HCT116 (cell line): Measurements from ENCODE around the gene LDAF1. TPM values are rescaled to one million over a fixed set of nuclear protein-coding genes. Genes with fewer than 3 reads are reported as not detected.

Source experiments
- ATAC-seq: fragments of 200-7000 bp; cut with Tn5 transposase; 2 replicates; pipeline ENCODE4 v1.9.1; 2020; ENCODE audit warnings: mild to moderate bottlenecking, moderate library complexity
- BruUV-seq: library from RNA; stranded (reverse); fragments of 400-500 nt; replicated peaks from 2 replicates; lab custom pipeline; 2021; lab: Mats Ljungman, UMichigan
- CTCF ChIA-PET: fragments of 300-600 bp; sonication (Branson Sonifier 250); formaldehyde crosslinking; loops from one replicate; lab custom pipeline; 2021; ENCODE audit warnings: antibody characterized with exemption; lab: Charles Lee
- POLR2A ChIA-PET: fragments of 300-600, 350-600 bp; sonication (Branson Sonifier 250); formaldehyde crosslinking; loops from one replicate; lab custom pipeline; 2021; ENCODE audit warnings: antibody characterized with exemption; lab: Charles Lee
- RAD21 ChIA-PET, 2 experiments: fragments of 300-600 bp; sonication (Branson Sonifier 250); formaldehyde crosslinking; loops; one replicate each; lab custom pipeline; 2023; ENCODE audit warnings: low total read pairs in 2 of 2; ENCODE audit not compliant: uncharacterized antibody in 2 of 2, unreplicated experiment in 2 of 2, low non-redundant PET in 1 of 2; lab: Charles Lee
- DNase-seq: peaks from one replicate; pipeline ENCODE4 v3.0.0-alpha.2; 2010; ENCODE audit warnings: low read depth, low spot score
- H2AFZ ChIP-seq: fragments of 200-600 bp; shearing (Covaris generic), sonication (generic); 2 replicates; pipeline ENCODE4 v1.6.1; 2017; ENCODE audit warnings: low read depth, mixed run types, mixed read lengths, antibody characterized with exemption, low read length; ENCODE audit not compliant: poor library complexity, severe bottlenecking
- H3K27ac ChIP-seq: 2 replicates; pipeline ENCODE4 v1.5.1; 2012; ENCODE audit warnings: low read depth, low read length
- H3K27me3 ChIP-seq: fragments of 200-600 bp; sonication (generic); 2 replicates; pipeline ENCODE4 v1.6.1; 2016; ENCODE audit warnings: mixed run types, low read length, mixed read lengths; ENCODE audit not compliant: insufficient read depth
- H3K36me3 ChIP-seq, 2 experiments: fragments of 200-500 bp in 1 of 2; fragments of 200-600 bp in 1 of 2; sonication (Bioruptor generic) in 1 of 2; sonication (generic) in 1 of 2; 2 replicates each; pipeline versions ENCODE4 v1.5.1 to v1.6.1; 2014 to 2016; ENCODE audit warnings: low read length in 2 of 2, inconsistent platforms in 1 of 2, mixed read lengths in 1 of 2, mixed run types in 1 of 2; ENCODE audit not compliant: insufficient read depth in 2 of 2, control insufficient read depth in 1 of 2
- H3K4me1 ChIP-seq, 2 experiments: fragments of 200-600 bp in 1 of 2; sonication (generic) in 1 of 2; 2 replicates each; pipeline versions ENCODE4 v1.5.1 to v1.6.1; 2012 to 2017; ENCODE audit warnings: low read length in 2 of 2, inconsistent platforms in 1 of 2, mild to moderate bottlenecking in 1 of 2, mixed read lengths in 1 of 2, mixed run types in 1 of 2, moderate library complexity in 1 of 2; ENCODE audit not compliant: insufficient read depth in 2 of 2, control insufficient read depth in 1 of 2
- H3K4me2 ChIP-seq: fragments of 200-600 bp; sonication (generic); 2 replicates; pipeline ENCODE4 v1.6.1; 2017; ENCODE audit warnings: mixed run types, low read length, mixed read lengths
- H3K4me3 ChIP-seq, 2 experiments: fragments of 200-600 bp in 1 of 2; sonication (generic) in 1 of 2; replicated peaks in 1 of 2; 2 replicates each; pipeline ENCODE4 v1.5.1; 2011 to 2016; ENCODE audit warnings: low read length in 2 of 2, control low read depth in 1 of 2, low read depth in 1 of 2, mild to moderate bottlenecking in 1 of 2, mixed read lengths in 1 of 2, mixed run types in 1 of 2
- H3K79me2 ChIP-seq: fragments of 200-600 bp; sonication (generic); 2 replicates; pipeline ENCODE4 v1.6.1; 2017; ENCODE audit warnings: mild to moderate bottlenecking, mixed run types, low read length, moderate library complexity, mixed read lengths; ENCODE audit not compliant: insufficient read depth
- H3K9ac ChIP-seq: fragments of 200-600 bp; sonication (generic); 2 replicates; pipeline ENCODE4 v1.6.1; 2016; ENCODE audit warnings: low read length, mixed read lengths
- H3K9me2 ChIP-seq: fragments of 200-600 bp; sonication (generic), shearing (Covaris generic); 2 replicates; pipeline ENCODE4 v1.6.1; 2017; ENCODE audit warnings: mixed run types, mild to moderate bottlenecking, moderate library complexity; ENCODE audit not compliant: insufficient read depth
- H3K9me3 ChIP-seq, 2 experiments: fragments of 200-500 bp in 1 of 2; fragments of 200-600 bp in 1 of 2; sonication (Bioruptor generic) in 1 of 2; sonication (generic) in 1 of 2; 2 replicates each; pipeline ENCODE4 v1.6.1; 2014 to 2017; ENCODE audit warnings: low read length in 2 of 2, mixed read lengths in 2 of 2, inconsistent platforms in 1 of 2, low read depth in 1 of 2, mild to moderate bottlenecking in 1 of 2, mixed run types in 1 of 2, moderate library complexity in 1 of 2; ENCODE audit not compliant: control insufficient read depth in 1 of 2, insufficient read depth in 1 of 2
- H4K20me1 ChIP-seq: fragments of 200-600 bp; sonication (generic), shearing (Covaris generic); 2 replicates; pipeline ENCODE4 v1.6.1; 2017; ENCODE audit warnings: mixed run types, mild to moderate bottlenecking, moderate library complexity; ENCODE audit not compliant: insufficient read depth
- ATF3 ChIP-seq: IDR thresholded peaks from 2 replicates; pipeline ENCODE4 v1.6.1; 2012
- CBX3 ChIP-seq: IDR thresholded peaks from 2 replicates; pipeline ENCODE4 v1.6.1; 2012; ENCODE audit warnings: low read depth
- EGR1 ChIP-seq: IDR thresholded peaks from 2 replicates; pipeline ENCODE4 v1.6.1; 2012; ENCODE audit warnings: low read depth
- EZH2 ChIP-seq: fragments of 200-600 bp; sonication (generic); IDR thresholded peaks from 2 replicates; pipeline ENCODE4 v1.6.1; 2017; ENCODE audit warnings: antibody characterized with exemption, mixed run types
- EZH2phosphoT487 ChIP-seq: fragments of 200-600 bp; IDR thresholded peaks from 2 replicates; pipeline ENCODE4 v1.6.1; 2018; ENCODE audit warnings: antibody characterized with exemption, borderline replicate concordance
- FOSL1 ChIP-seq: IDR thresholded peaks from 2 replicates; pipeline ENCODE4 v1.6.1; 2012; ENCODE audit warnings: low read depth
- MAX ChIP-seq: IDR thresholded peaks from 2 replicates; pipeline ENCODE4 v1.6.1; 2012
- RAD21 ChIP-seq: IDR thresholded peaks from 2 replicates; pipeline ENCODE4 v1.6.1; 2012; ENCODE audit warnings: low read depth, mild to moderate bottlenecking
- SIN3A ChIP-seq: IDR thresholded peaks from 2 replicates; pipeline ENCODE4 v1.6.1; 2012; ENCODE audit warnings: low read depth
- SRF ChIP-seq: IDR thresholded peaks from 2 replicates; pipeline ENCODE4 v1.6.1; 2012; ENCODE audit warnings: low read depth
- ZBTB33 ChIP-seq: IDR thresholded peaks from 2 replicates; pipeline ENCODE4 v1.6.1; 2011; ENCODE audit warnings: mild to moderate bottlenecking, low read length, moderate library complexity; ENCODE audit not compliant: insufficient replicate concordance; ENCODE audit errors: extremely low read depth
- ZFX ChIP-seq: fragments of 450-650 bp; IDR thresholded peaks from 2 replicates; pipeline ENCODE4 v1.6.1; 2017
- ZNF274 ChIP-seq: fragments of 200-500 bp; sonication (Bioruptor generic); IDR thresholded peaks from 2 replicates; pipeline ENCODE4 v1.6.1; 2014; ENCODE audit warnings: mild to moderate bottlenecking, low read depth, low read length, inconsistent platforms
- intact Hi-C: fragments of 100-400 bp; cut with micrococcal nuclease; formaldehyde crosslinking; loops from 2 replicates; pipeline ENCODE4 v1.10.0; 2022
- total RNA-seq: library from RNA; stranded (reverse); gene quantifications from one replicate; pipeline ENCODE4 v1.2.1, GENCODE V29; 2021; ENCODE audit not compliant: unreplicated experiment

Gene LDAF1
- total RNA-seq, 1 experiment from 2014 or later, result 30.0 TPM

GRCh38 chr16:21163576-21163975 lies 5.1 kb downstream of the LDAF1 start:
- H3K9me3 ChIP-seq, result no peaks in the 10 kb centered on the region
- RAD21 ChIA-PET, result no interaction called here
- ATAC-seq (no peak), DNase-seq (no peak)
- no peak overlapping the region for H3K4me2 ChIP-seq
- H3K27ac ChIP-seq, result no peak overlapping the region
- H3K79me2 ChIP-seq, result peaks cover 10% of the 10 kb centered on the region; the same call in 1 of the 2 replicates
- TF ChIP-seq FOSL1 (no peak), SRF (no peak)
- H3K27me3 ChIP-seq, result no peaks in the 10 kb centered on the region
- intact Hi-C loops, result no loop called here
- POLR2A ChIA-PET, result no interaction called here
- no peaks in the 10 kb centered on the region for H3K9me2 ChIP-seq
- H2AFZ ChIP-seq, result no peak overlapping the region
- CTCF ChIA-PET, result interaction anchor here (1.4 kb wide), 1 partner anchor 25 kb away, joined by 4 read pairs; no protein-coding TSS in a partner anchor
- no peaks in the 10 kb centered on the region for H4K20me1 ChIP-seq
- H3K4me1 ChIP-seq, result peaks cover 4 to 17% of the 10 kb centered on the region in 2 experiments; a peak in 3 of 4 replicates
- no TSS peak for BruUV-seq
- H3K9ac ChIP-seq, result no peak overlapping the region
- H3K36me3 ChIP-seq, result peaks cover 19 to 21% of the 10 kb centered on the region in 2 experiments
- H3K4me3 ChIP-seq, result no peak overlapping the region

DNA sequence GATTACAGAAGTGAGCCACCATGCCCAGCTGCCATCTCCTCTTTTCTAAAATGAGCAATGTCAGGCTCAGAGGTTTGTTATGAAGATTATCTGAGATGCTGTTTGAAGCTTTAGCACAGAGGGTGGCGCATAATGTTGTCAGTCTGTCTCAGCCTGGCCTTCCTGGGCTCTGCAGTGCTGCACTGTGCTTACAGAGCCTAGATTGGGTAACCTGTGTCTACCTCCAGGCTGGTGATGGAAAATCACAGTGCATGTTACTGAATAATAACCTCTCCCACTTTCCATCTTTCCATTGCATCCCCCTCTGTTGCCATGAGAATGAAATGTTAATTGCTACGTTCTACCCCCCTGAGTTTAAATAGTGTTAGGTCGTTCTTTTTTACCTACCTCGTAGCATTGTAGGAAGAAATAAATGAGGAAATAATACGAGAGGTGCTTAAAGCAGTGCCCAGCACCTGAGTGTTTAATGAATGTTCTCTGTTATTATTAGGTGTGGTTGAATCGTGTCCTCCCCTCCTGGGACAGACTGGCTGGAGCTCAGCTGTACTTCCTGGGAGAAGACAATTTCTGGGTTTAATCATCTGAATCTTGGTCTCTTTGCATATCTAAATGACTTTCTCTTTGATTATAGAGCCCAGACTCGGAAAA lies 6.2 kb downstream of the LDAF1 start:
- no peak overlapping the region for H3K4me3 ChIP-seq
- H3K79me2 ChIP-seq, result peaks cover 3% of the 10 kb centered on the region; the same call in 1 of the 2 replicates
- no peak overlapping the region for H3K9ac ChIP-seq
- no TSS peak for BruUV-seq
- no peak overlapping the region for H3K4me2 ChIP-seq
- no peaks in the 10 kb centered on the region for H3K27me3 ChIP-seq
- no peak overlapping the region for H3K27ac ChIP-seq
- TF ChIP-seq ZBTB33 (no peak), ZNF274 (no peak), EZH2phosphoT487 (no peak), ZFX (no peak), EZH2 (no peak), CBX3 (no peak), MAX (no peak), EGR1 (no peak), SIN3A (no peak), ATF3 (no peak), RAD21 (no peak)
- no peaks in the 10 kb centered on the region for H3K9me2 ChIP-seq
- ChIA-PET CTCF (interaction anchor here (1.3 kb wide), 1 partner anchor 136 kb away, joined by 3 read pairs; no protein-coding TSS in a partner anchor), POLR2A (no interaction called here), RAD21 (no interaction called here)
- H3K9me3 ChIP-seq, result no peaks in the 10 kb centered on the region
- peaks cover 19 to 21% of the 10 kb centered on the region in 2 experiments for H3K36me3 ChIP-seq
- intact Hi-C loops, result no loop called here
- DNase-seq (no peak), ATAC-seq (no peak)
- no peaks in the 10 kb centered on the region for H4K20me1 ChIP-seq
- H2AFZ ChIP-seq, result no peak overlapping the region
- peaks cover 0 to 15% of the 10 kb centered on the region in 2 experiments; a peak in 1 of 4 replicates for H3K4me1 ChIP-seq
